OCI-LY1 (cell line): Measurements from ENCODE around the gene DDC.

Experiments used
- H2AFZ ChIP-seq: fragments of 200-600 bp; sonication (generic), shearing (Covaris generic); 2 replicates; pipeline ENCODE4 v1.6.0; 2014; ENCODE audit warnings: antibody characterized with exemption, mild to moderate bottlenecking, low read length
- H3F3A ChIP-seq: fragments of 200-600 bp; sonication (generic), shearing (Covaris generic); 2 replicates; pipeline ENCODE4 v1.6.0; 2014; ENCODE audit warnings: mild to moderate bottlenecking, antibody characterized with exemption, low read length, moderate library complexity; ENCODE audit not compliant: insufficient read depth
- H3K27ac ChIP-seq: fragments of 200-600 bp; sonication (generic); 2 replicates; pipeline ENCODE4 v1.5.1; 2014; ENCODE audit warnings: low read length, mixed run types, mild to moderate bottlenecking, low read depth; ENCODE audit not compliant: poor library complexity, severe bottlenecking
- H3K27me3 ChIP-seq: fragments of 200-600 bp; sonication (generic); 2 replicates; pipeline ENCODE4 v1.6.0; 2014; ENCODE audit warnings: antibody characterized with exemption, mild to moderate bottlenecking, low read length, moderate library complexity; ENCODE audit not compliant: insufficient read depth
- H3K36me3 ChIP-seq: fragments of 200-600 bp; sonication (generic); 2 replicates; pipeline ENCODE4 v1.6.1; 2014; ENCODE audit warnings: mild to moderate bottlenecking, antibody characterized with exemption, low read length, moderate library complexity, mixed read lengths; ENCODE audit not compliant: insufficient read depth
- H3K4me1 ChIP-seq: fragments of 200-600 bp; sonication (generic); 2 replicates; pipeline ENCODE4 v1.5.1; 2014; ENCODE audit warnings: mild to moderate bottlenecking, low read length, moderate library complexity; ENCODE audit not compliant: insufficient read depth, severe bottlenecking
- H3K4me2 ChIP-seq: fragments of 200-600 bp; sonication (generic), shearing (Covaris generic); 2 replicates; pipeline ENCODE4 v1.6.1; 2014; ENCODE audit warnings: low read length
- H3K4me3 ChIP-seq: fragments of 200-600 bp; sonication (generic); 2 replicates; pipeline ENCODE4 v1.5.1; 2014; ENCODE audit warnings: low read length, low read depth, mild to moderate bottlenecking, mixed read lengths; ENCODE audit not compliant: poor library complexity, severe bottlenecking
- H3K79me2 ChIP-seq: fragments of 200-600 bp; shearing (Covaris generic); 2 replicates; pipeline ENCODE4 v1.6.1; 2016; ENCODE audit warnings: mixed run types, low read length, mixed read lengths; ENCODE audit not compliant: insufficient read depth
- H3K9ac ChIP-seq: fragments of 200-600 bp; sonication (generic), shearing (Covaris generic); 2 replicates; pipeline ENCODE4 v1.6.1; 2014; ENCODE audit warnings: mild to moderate bottlenecking, low read length, mixed read lengths
- H3K9me2 ChIP-seq: fragments of 200-600 bp; sonication (generic), shearing (Covaris generic); 2 replicates; pipeline ENCODE4 v1.6.1; 2014; ENCODE audit warnings: low read depth, mild to moderate bottlenecking, low read length, mixed read lengths
- H3K9me3 ChIP-seq: fragments of 200-600 bp; shearing (Covaris generic); 2 replicates; pipeline ENCODE4 v1.6.1; 2014; ENCODE audit warnings: low read length, mixed read lengths
- H4K20me1 ChIP-seq: fragments of 200-600 bp; sonication (generic), shearing (Covaris generic); 2 replicates; pipeline ENCODE4 v1.6.0; 2016; ENCODE audit warnings: mild to moderate bottlenecking, low read length; ENCODE audit not compliant: insufficient read depth
- CTCF ChIP-seq: fragments of 200-600 bp; sonication (generic), shearing (Covaris generic); IDR thresholded peaks from 2 replicates; pipeline ENCODE4 v1.5.1; 2017; ENCODE audit warnings: mild to moderate bottlenecking, antibody characterized with exemption, low read length, moderate library complexity, mixed read lengths
- EZH2 ChIP-seq: fragments of 200-600 bp; sonication (generic), shearing (Covaris generic); IDR thresholded peaks from 2 replicates; pipeline ENCODE4 v1.8.0; 2017; ENCODE audit warnings: borderline replicate concordance, mixed run types, mild to moderate bottlenecking, antibody characterized with exemption, low read length, moderate library complexity, mixed read lengths

The DDC gene

GRCh38 chr7:50544992-50545391, 20.2 kb downstream of the DDC start:
- TF ChIP-seq EZH2, result no peak

GRCh38 chr7:50543776-50544442, 21.3 kb downstream of the DDC start:
- H3F3A ChIP-seq, result no peaks in the 10 kb centered on the region
- no peaks in the 10 kb centered on the region for H3K79me2 ChIP-seq
- no peak overlapping the region for H3K4me2 ChIP-seq
- H3K27me3 ChIP-seq, result no peaks in the 10 kb centered on the region
- no peaks in the 10 kb centered on the region for H3K4me1 ChIP-seq
- no peak overlapping the region for H3K4me3 ChIP-seq
- no peaks in the 10 kb centered on the region for H3K36me3 ChIP-seq
- no peak overlapping the region for H2AFZ ChIP-seq
- no peaks in the 10 kb centered on the region for H3K9me2 ChIP-seq
- no peak overlapping the region for H3K27ac ChIP-seq
- no peaks in the 10 kb centered on the region for H3K9me3 ChIP-seq
- TF ChIP-seq EZH2, result no peak
- no peak for TF ChIP-seq CTCF
- no peaks in the 10 kb centered on the region for H4K20me1 ChIP-seq
- no peak overlapping the region for H3K9ac ChIP-seq

More at GRCh38 chr7:50544992-50545391, 20.2 kb downstream of the DDC start:
- no peaks in the 10 kb centered on the region for H3K79me2 ChIP-seq
- no peak overlapping the region for H3K4me2 ChIP-seq
- H3K9ac ChIP-seq, result no peak overlapping the region
- H3K4me1 ChIP-seq, result no peaks in the 10 kb centered on the region
- H3K4me3 ChIP-seq, result no peak overlapping the region
- no peaks in the 10 kb centered on the region for H3K36me3 ChIP-seq
- H4K20me1 ChIP-seq, result no peaks in the 10 kb centered on the region
- no peaks in the 10 kb centered on the region for H3K9me2 ChIP-seq
- H3F3A ChIP-seq, result no peaks in the 10 kb centered on the region
- H3K27me3 ChIP-seq, result no peaks in the 10 kb centered on the region
- H3K27ac ChIP-seq, result no peak overlapping the region
- H3K9me3 ChIP-seq, result no peaks in the 10 kb centered on the region
- H2AFZ ChIP-seq, result no peak overlapping the region

GRCh38 chr7:50542132-50542531, 23.1 kb downstream of the DDC start:
- no peak for TF ChIP-seq EZH2
- TF ChIP-seq CTCF, result no peak
- H3K27me3 ChIP-seq, result 0 out of 2 replicates have a peak, but pooled peaks cover 7% of the 10 kb centered on the region
- H3F3A ChIP-seq, result no peaks in the 10 kb centered on the region
- H3K4me1 ChIP-seq, result no peaks in the 10 kb centered on the region
- no peaks in the 10 kb centered on the region for H3K79me2 ChIP-seq
- no peak overlapping the region for H3K4me2 ChIP-seq
- H3K36me3 ChIP-seq, result no peaks in the 10 kb centered on the region
- no peaks in the 10 kb centered on the region for H3K9me3 ChIP-seq
- H3K4me3 ChIP-seq, result no peak overlapping the region
- H3K9me2 ChIP-seq, result no peaks in the 10 kb centered on the region
- H3K9ac ChIP-seq, result no peak overlapping the region
- H2AFZ ChIP-seq, result no peak overlapping the region
- no peaks in the 10 kb centered on the region for H4K20me1 ChIP-seq
- no peak overlapping the region for H3K27ac ChIP-seq
